Measurements from ENCODE around the gene ATF2. TPM values are rescaled to one million over a fixed set of nuclear protein-coding genes. Genes with fewer than 3 reads are reported as not detected.

The ATF2 gene
- total and polyA plus RNA-seq, 2 donors (not counting 1 experiment from before 2014, with no cell fraction given): 52.7 to 64.5 TPM

- Histone ChIP-seq H3K79me2 (ENCODE audit: control insufficient read depth, insufficient read depth, low read length) (peaks cover 33% of the 10 kb centered on the region), H3K9ac (ENCODE audit: insufficient read depth, low read length) (no peak overlapping the region), H4K20me1 (ENCODE audit: control insufficient read depth, extremely low read depth, insufficient read depth, low read length) (no peaks in the 10 kb centered on the region)
Observed at GRCh38 chr2:175140332-175140731, 27.7 kb downstream of the ATF2 start.

GRCh38 chr2:175137793-175138192 lies 30.2 kb downstream of the ATF2 start:
- no peak for TF ChIP-seq EZH2 (IDR thresholded peaks at IDR 0.05; ENCODE audit: low read length, missing control alignments)
- TF ChIP-seq CTCF (conservative IDR thresholded peaks at IDR 0.05 in 1 of 2, IDR thresholded peaks at IDR 0.05 in 1 of 2; ENCODE audit: low read depth in 1 of 2, low read length in 2 of 2): no peak
- Histone ChIP-seq H3K27me3 (ENCODE audit: control insufficient read depth, insufficient read depth, low read length) (no peaks in the 10 kb centered on the region), H3K27ac (ENCODE audit: insufficient read depth, low read length) (no peak overlapping the region), H3K9me3 (ENCODE audit: control insufficient read depth, insufficient read depth, low read depth, low read length) (no peaks in the 10 kb centered on the region), H3K4me2 (ENCODE audit: extremely low read depth, insufficient read depth, low read length) (no peak overlapping the region), H2AFZ (ENCODE audit: low read length) (no peak overlapping the region), H3K4me3 (replicated peaks in 1 of 4; ENCODE audit: control extremely low read depth in 1 of 4, insufficient read depth in 1 of 4, low read depth in 3 of 4, low read length in 4 of 4) (no peak overlapping the region), H4K20me1 (ENCODE audit: control insufficient read depth, extremely low read depth, insufficient read depth, low read length) (no peaks in the 10 kb centered on the region), H3K36me3 (ENCODE audit: control insufficient read depth, insufficient read depth, low read length) (no peaks in the 10 kb centered on the region), H3K4me1 (ENCODE audit: control insufficient read depth, extremely low read depth, insufficient read depth, low read length) (no peaks in the 10 kb centered on the region), H3K9ac (ENCODE audit: insufficient read depth, low read length) (no peak overlapping the region), H3K79me2 (ENCODE audit: control insufficient read depth, insufficient read depth, low read length) (peaks cover 16% of the 10 kb centered on the region)
- DNase-seq (ENCODE audit: low read depth in 2 of 2): no peak

More at GRCh38 chr2:175140332-175140731, 27.7 kb downstream of the ATF2 start:
- Histone ChIP-seq H3K4me1 (ENCODE audit: control insufficient read depth, extremely low read depth, insufficient read depth, low read length) (no peaks in the 10 kb centered on the region), H2AFZ (ENCODE audit: low read length) (no peak overlapping the region), H3K27ac (ENCODE audit: insufficient read depth, low read length) (no peak overlapping the region), H3K9me3 (ENCODE audit: control insufficient read depth, insufficient read depth, low read depth, low read length) (no peaks in the 10 kb centered on the region), H3K27me3 (ENCODE audit: control insufficient read depth, insufficient read depth, low read length) (no peaks in the 10 kb centered on the region), H3K36me3 (ENCODE audit: control insufficient read depth, insufficient read depth, low read length) (peaks cover 2% of the 10 kb centered on the region), H3K4me3 (replicated peaks in 1 of 4; ENCODE audit: control extremely low read depth in 1 of 4, insufficient read depth in 1 of 4, low read depth in 3 of 4, low read length in 4 of 4) (no peak overlapping the region), H3K4me2 (ENCODE audit: extremely low read depth, insufficient read depth, low read length) (no peak overlapping the region)
- no peak for DNase-seq (ENCODE audit: low read depth in 2 of 2)
- TF ChIP-seq EZH2 (IDR thresholded peaks at IDR 0.05; ENCODE audit: low read length, missing control alignments) (no peak), CTCF (conservative IDR thresholded peaks at IDR 0.05 in 1 of 2, IDR thresholded peaks at IDR 0.05 in 1 of 2; ENCODE audit: low read depth in 1 of 2, low read length in 2 of 2) (no peak)

GRCh38 chr2:175136334-175137215 lies 31.4 kb downstream of the ATF2 start:
- no peaks in the 10 kb centered on the region for H4K20me1 ChIP-seq (ENCODE audit: control insufficient read depth, extremely low read depth, insufficient read depth, low read length)
- no peak for DNase-seq (ENCODE audit: low read depth in 2 of 2)
- no peak overlapping the region for H3K27ac ChIP-seq (ENCODE audit: insufficient read depth, low read length)
- H2AFZ ChIP-seq (ENCODE audit: low read length): no peak overlapping the region
- no peaks in the 10 kb centered on the region for H3K9me3 ChIP-seq (ENCODE audit: control insufficient read depth, insufficient read depth, low read depth, low read length)
- H3K4me3 ChIP-seq (replicated peaks in 1 of 4; ENCODE audit: control extremely low read depth in 1 of 4, insufficient read depth in 1 of 4, low read depth in 3 of 4, low read length in 4 of 4): no peak overlapping the region
- no peaks in the 10 kb centered on the region for H3K27me3 ChIP-seq (ENCODE audit: control insufficient read depth, insufficient read depth, low read length)
- TF ChIP-seq EZH2 (IDR thresholded peaks at IDR 0.05; ENCODE audit: low read length, missing control alignments): no peak
- no peak for TF ChIP-seq CTCF (conservative IDR thresholded peaks at IDR 0.05 in 1 of 2, IDR thresholded peaks at IDR 0.05 in 1 of 2; ENCODE audit: low read depth in 1 of 2, low read length in 2 of 2)
- no peaks in the 10 kb centered on the region for H3K4me1 ChIP-seq (ENCODE audit: control insufficient read depth, extremely low read depth, insufficient read depth, low read length)
- H3K9ac ChIP-seq (ENCODE audit: insufficient read depth, low read length): no peak overlapping the region
- peaks cover 10% of the 10 kb centered on the region for H3K79me2 ChIP-seq (ENCODE audit: control insufficient read depth, insufficient read depth, low read length)
- H3K4me2 ChIP-seq (ENCODE audit: extremely low read depth, insufficient read depth, low read length): no peak overlapping the region
- no peaks in the 10 kb centered on the region for H3K36me3 ChIP-seq (ENCODE audit: control insufficient read depth, insufficient read depth, low read length)
